Activated T-helper 1 cell treated with Interleukin-2 at 50 U/mL for 16 hours (primary cell): ENCODE data around the gene CTBP2.

Experiments
- DNase-seq: peaks from one replicate; pipeline ENCODE4 v3.0.0-alpha.2; 2020; ENCODE audit warnings: low read depth

The CTBP2 gene

GRCh38 chr10:125105706-125106255, 54.6 kb downstream of the CTBP2 start:
- no peak for DNase-seq

- no peak for DNase-seq
These were observed 55.2 kb downstream of the CTBP2 start for GRCh38 chr10:125105155-125105554.

GRCh38 chr10:125104559-125104958, 55.8 kb downstream of the CTBP2 start:
- DNase-seq: no peak

GRCh38 chr10:125103924-125104323, 56.4 kb downstream of the CTBP2 start:
- no peak for DNase-seq

GRCh38 chr10:125103466-125103865, 56.9 kb downstream of the CTBP2 start:
- no peak for DNase-seq

GRCh38 chr10:125102821-125103220, 57.5 kb downstream of the CTBP2 start:
- no peak for DNase-seq

GRCh38 chr10:125102246-125102645, 58.1 kb downstream of the CTBP2 start:
- no peak for DNase-seq

GRCh38 chr10:125101581-125101980, 58.8 kb downstream of the CTBP2 start:
- no peak for DNase-seq

GRCh38 chr10:125101049-125101448, 59.3 kb downstream of the CTBP2 start:
- DNase-seq: no peak

- DNase-seq: no peak
These were observed 62.8 kb downstream of the CTBP2 start for GRCh38 chr10:125097409-125098070.

- no peak for DNase-seq
These were observed 63.4 kb downstream of the CTBP2 start for GRCh38 chr10:125096975-125097374.

GRCh38 chr10:125096371-125096770, 64.0 kb downstream of the CTBP2 start:
- DNase-seq: no peak

GRCh38 chr10:125095776-125096175, 64.6 kb downstream of the CTBP2 start:
- DNase-seq: no peak

GRCh38 chr10:125095228-125095627, 65.1 kb downstream of the CTBP2 start:
- no peak for DNase-seq

GRCh38 chr10:125094806-125095205, 65.6 kb downstream of the CTBP2 start:
- DNase-seq: no peak

- no peak for DNase-seq
These were observed 66.2 kb downstream of the CTBP2 start for GRCh38 chr10:125093974-125094705.

- DNase-seq: no peak
These were observed 67.0 kb downstream of the CTBP2 start for GRCh38 chr10:125093199-125093973.

GRCh38 chr10:125092564-125093031, 67.8 kb downstream of the CTBP2 start:
- no peak for DNase-seq

GRCh38 chr10:125091891-125092290, 68.5 kb downstream of the CTBP2 start:
- DNase-seq: no peak

GRCh38 chr10:125089469-125089868, 70.9 kb downstream of the CTBP2 start:
- no peak for DNase-seq

GRCh38 chr10:125087897-125088215, 72.5 kb downstream of the CTBP2 start:
- DNase-seq: no peak

- DNase-seq: no peak
These were observed 73.0 kb downstream of the CTBP2 start for GRCh38 chr10:125087191-125087896.
